ENCODE measurements around the gene IGSF21. TPM values are rescaled to one million over a fixed set of nuclear protein-coding genes. Genes with fewer than 3 reads are reported as not detected.

Gene IGSF21
- polyA plus RNA-seq, 3 donors, result not detected

DNA sequence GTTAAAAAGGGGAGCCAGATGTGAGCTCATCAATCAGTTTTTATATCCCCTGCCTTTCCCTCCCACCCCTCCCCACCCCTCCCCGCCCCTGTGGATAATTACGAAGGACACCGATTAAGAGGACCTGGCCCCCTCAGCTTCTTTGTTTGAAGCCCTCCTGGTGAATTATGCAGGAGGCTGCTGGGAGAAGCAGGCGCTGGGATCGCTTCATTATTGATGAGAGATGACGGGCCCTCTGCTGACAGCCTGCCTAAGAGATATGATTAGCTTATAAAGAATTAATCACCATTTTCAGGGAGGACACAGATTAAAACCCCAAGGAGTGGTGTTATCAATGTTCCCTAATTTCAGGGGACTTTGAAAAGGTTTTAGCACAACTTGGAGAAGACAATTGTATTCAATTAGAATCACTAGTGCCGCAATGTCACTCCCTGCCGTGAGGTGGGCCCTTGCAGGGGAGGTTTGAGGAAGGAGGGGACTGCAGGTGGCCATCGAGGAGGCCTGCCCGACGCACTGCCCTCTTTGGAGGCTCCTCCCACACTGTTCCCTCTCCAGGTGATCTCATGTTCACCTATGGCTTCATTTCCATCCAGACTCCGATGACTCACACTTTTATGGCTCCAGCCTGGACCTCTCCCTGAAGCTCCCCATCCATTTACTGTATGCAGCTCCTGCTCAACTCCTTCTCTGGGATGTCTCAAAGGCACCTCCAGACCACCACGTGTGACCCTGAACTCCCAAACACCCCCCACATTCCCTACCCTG is 306.1 kb downstream of the IGSF21 start:
- Mint-ChIP-seq H3K27ac (no peak overlapping the region), H3K4me3 (no peak overlapping the region), H3K27me3 (ENCODE audit: low read depth in 3 of 3) (peaks cover 0 to 6% (median 4%) of the 10 kb centered on the region in 3 donors), H3K36me3 (no peaks in the 10 kb centered on the region), H3K4me1 (no peaks in the 10 kb centered on the region), H3K9me3 (peaks cover 10 to 31% (median 17%) of the 10 kb centered on the region in 7 donors)
- Histone ChIP-seq H2AFZ (ENCODE audit: insufficient read depth, low read depth, low read length, poor library complexity, severe bottlenecking) (no peak overlapping the region), H3K36me3 (replicated peaks in 1 of 2; ENCODE audit: control insufficient read depth in 1 of 2, insufficient read depth in 2 of 2, low read length in 2 of 2) (no peaks in the 10 kb centered on the region), H3K9ac (ENCODE audit: insufficient read depth, low read length, poor library complexity, severe bottlenecking) (no peak overlapping the region), H3K79me2 (ENCODE audit: insufficient read depth, low read length) (no peaks in the 10 kb centered on the region), H3K4me1 (ENCODE audit: control insufficient read depth in 1 of 2, insufficient read depth in 2 of 2, low read length in 2 of 2) (no peaks in the 10 kb centered on the region), H3K27me3 (ENCODE audit: control insufficient read depth in 2 of 2, insufficient read depth in 2 of 2, low read length in 2 of 2) (peaks cover 0 to 2% of the 10 kb centered on the region in 2 donors), H3K4me3 (replicated peaks in 1 of 3; ENCODE audit: low read depth in 2 of 3, low read length in 3 of 3) (no peak overlapping the region), H3K27ac (ENCODE audit: low read depth in 1 of 2, low read length in 2 of 2) (no peak overlapping the region), H3K4me2 (replicated peaks; ENCODE audit: extremely low read depth, low read length, poor library complexity, severe bottlenecking) (no peak overlapping the region), H4K20me1 (ENCODE audit: insufficient read depth, low read length) (no peaks in the 10 kb centered on the region), H3K9me3 (replicated peaks in 1 of 2; ENCODE audit: control insufficient read depth in 1 of 2, insufficient read depth in 1 of 2, low read length in 2 of 2) (peaks cover 13 to 22% of the 10 kb centered on the region in 2 donors)
- intact Hi-C loops (cut with micrococcal nuclease), result no loop called here
- DNase-seq, result no peak
- 82% methylated on average over 2 of the region's 13 CpGs for WGBS (ENCODE audit: insufficient coverage)
- TF ChIP-seq, protein P1, sequence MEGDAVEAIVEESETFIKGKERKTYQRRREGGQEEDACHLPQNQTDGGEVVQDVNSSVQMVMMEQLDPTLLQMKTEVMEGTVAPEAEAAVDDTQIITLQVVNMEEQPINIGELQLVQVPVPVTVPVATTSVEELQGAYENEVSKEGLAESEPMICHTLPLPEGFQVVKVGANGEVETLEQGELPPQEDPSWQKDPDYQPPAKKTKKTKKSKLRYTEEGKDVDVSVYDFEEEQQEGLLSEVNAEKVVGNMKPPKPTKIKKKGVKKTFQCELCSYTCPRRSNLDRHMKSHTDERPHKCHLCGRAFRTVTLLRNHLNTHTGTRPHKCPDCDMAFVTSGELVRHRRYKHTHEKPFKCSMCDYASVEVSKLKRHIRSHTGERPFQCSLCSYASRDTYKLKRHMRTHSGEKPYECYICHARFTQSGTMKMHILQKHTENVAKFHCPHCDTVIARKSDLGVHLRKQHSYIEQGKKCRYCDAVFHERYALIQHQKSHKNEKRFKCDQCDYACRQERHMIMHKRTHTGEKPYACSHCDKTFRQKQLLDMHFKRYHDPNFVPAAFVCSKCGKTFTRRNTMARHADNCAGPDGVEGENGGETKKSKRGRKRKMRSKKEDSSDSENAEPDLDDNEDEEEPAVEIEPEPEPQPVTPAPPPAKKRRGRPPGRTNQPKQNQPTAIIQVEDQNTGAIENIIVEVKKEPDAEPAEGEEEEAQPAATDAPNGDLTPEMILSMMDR (IDR thresholded peaks at IDR 0.05), result no peak

DNA sequence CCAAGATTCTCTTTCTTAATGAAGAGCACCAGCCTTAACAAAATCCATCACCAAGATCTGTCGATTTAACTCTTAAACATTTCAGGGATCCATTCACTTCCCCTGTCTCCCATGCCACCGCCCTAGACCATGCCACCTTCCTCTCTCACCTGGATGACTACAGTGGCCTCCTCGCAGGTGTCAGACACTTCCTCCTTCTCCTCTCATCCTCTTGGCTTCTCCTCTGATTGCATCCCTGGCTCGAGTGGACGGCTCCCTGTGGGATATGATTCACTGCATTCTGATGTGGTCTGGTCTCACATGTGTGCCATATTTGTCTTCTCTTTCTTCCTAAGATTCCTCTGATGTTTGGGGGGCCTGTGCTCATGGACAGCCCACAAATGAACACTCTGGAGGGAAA is 306.7 kb downstream of the IGSF21 start:
- Mint-ChIP-seq H3K9me3 (peaks cover 10 to 31% (median 17%) of the 10 kb centered on the region in 7 donors), H3K36me3 (no peaks in the 10 kb centered on the region), H3K27ac (no peak overlapping the region), H3K4me3 (no peak overlapping the region), H3K27me3 (ENCODE audit: low read depth in 3 of 3) (peaks cover under 1 to 7% (median 4%) of the 10 kb centered on the region in 3 donors), H3K4me1 (no peaks in the 10 kb centered on the region)
- intact Hi-C loops (cut with micrococcal nuclease), result no loop called here
- Histone ChIP-seq H3K27me3 (ENCODE audit: control insufficient read depth in 2 of 2, insufficient read depth in 2 of 2, low read length in 2 of 2) (peaks cover 0 to 2% of the 10 kb centered on the region in 2 donors), H3K36me3 (replicated peaks in 1 of 2; ENCODE audit: control insufficient read depth in 1 of 2, insufficient read depth in 2 of 2, low read length in 2 of 2) (no peaks in the 10 kb centered on the region), H3K9ac (ENCODE audit: insufficient read depth, low read length, poor library complexity, severe bottlenecking) (no peak overlapping the region), H3K27ac (ENCODE audit: low read depth in 1 of 2, low read length in 2 of 2) (no peak overlapping the region), H2AFZ (ENCODE audit: insufficient read depth, low read depth, low read length, poor library complexity, severe bottlenecking) (no peak overlapping the region), H3K4me3 (replicated peaks in 1 of 3; ENCODE audit: low read depth in 2 of 3, low read length in 3 of 3) (no peak overlapping the region), H4K20me1 (ENCODE audit: insufficient read depth, low read length) (no peaks in the 10 kb centered on the region), H3K4me1 (ENCODE audit: control insufficient read depth in 1 of 2, insufficient read depth in 2 of 2, low read length in 2 of 2) (no peaks in the 10 kb centered on the region), H3K4me2 (replicated peaks; ENCODE audit: extremely low read depth, low read length, poor library complexity, severe bottlenecking) (no peak overlapping the region), H3K9me3 (replicated peaks in 1 of 2; ENCODE audit: control insufficient read depth in 1 of 2, insufficient read depth in 1 of 2, low read length in 2 of 2) (peaks cover 13 to 22% of the 10 kb centered on the region in 2 donors), H3K79me2 (ENCODE audit: insufficient read depth, low read length) (no peaks in the 10 kb centered on the region)
- TF ChIP-seq, protein P1 (IDR thresholded peaks at IDR 0.05), result no peak
- 89% methylated on average over 2 of the region's 5 CpGs for WGBS (ENCODE audit: insufficient coverage)
- DNase-seq, result no peak
